Measurements from ENCODE around the gene CPA2. TPM values are rescaled to one million over a fixed set of nuclear protein-coding genes. Genes with fewer than 3 reads are reported as not detected.
"Not testable (repeated sequence)": the region's sequence is repeated elsewhere in the genome, so short reads cannot be mapped to it uniquely, and the experiment has no call there.

Gene CPA2
- total RNA-seq, result not detected

DNA sequence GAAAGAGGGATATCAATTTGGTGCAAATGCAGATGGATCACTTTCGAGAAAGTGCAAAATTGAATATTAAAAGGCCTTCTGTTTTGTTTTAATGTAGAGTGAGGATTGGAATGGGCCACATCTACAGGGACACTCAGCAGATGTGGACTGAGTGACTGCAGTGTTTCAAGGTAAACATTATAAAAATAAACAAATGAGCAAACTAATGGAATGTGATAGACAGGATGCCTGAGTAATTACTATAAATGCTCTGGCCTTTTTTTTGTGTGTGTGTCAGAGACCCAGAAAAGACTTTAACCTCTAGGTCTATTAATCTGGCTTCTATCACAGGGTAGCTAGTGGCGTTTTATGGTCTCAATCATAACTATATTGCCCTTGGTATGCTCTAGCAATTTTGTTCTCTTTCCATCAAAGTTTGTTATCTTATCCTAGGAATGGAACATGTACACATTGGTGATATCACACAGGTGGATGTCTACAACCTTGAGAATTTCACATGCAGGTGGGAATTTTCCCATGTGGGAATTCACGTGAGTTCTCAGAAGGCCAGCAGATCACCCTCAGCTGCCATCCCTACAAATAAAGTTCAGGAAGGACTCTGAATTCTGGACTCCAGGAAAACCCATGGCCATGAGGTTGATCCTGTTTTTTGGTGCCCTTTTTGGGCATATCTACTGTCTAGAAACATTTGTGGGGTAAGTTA lies at the start of gene CPA2:
Gene CPA2 (plus strand): TSS at position 606 of the 703 bp plus-strand sequence. CDS start 19 bp downstream, at position 625.
- CTCF ChIA-PET, result no interaction called here
- DNase-seq, result no peak
- POLR2A ChIA-PET, result no interaction called here
- Mint-ChIP-seq H3K27me3 (no peaks in the 10 kb centered on the region), H3K27ac (no peak within 1 kb of the TSS), H3K4me1 (no peaks in the 10 kb centered on the region), H3K4me3 (no peak within 1 kb of the TSS), H3K36me3 (ENCODE audit: low read depth) (no peaks in the 10 kb centered on the region), H3K9me3 (peaks cover 6% of the 10 kb centered on the region)

DNA sequence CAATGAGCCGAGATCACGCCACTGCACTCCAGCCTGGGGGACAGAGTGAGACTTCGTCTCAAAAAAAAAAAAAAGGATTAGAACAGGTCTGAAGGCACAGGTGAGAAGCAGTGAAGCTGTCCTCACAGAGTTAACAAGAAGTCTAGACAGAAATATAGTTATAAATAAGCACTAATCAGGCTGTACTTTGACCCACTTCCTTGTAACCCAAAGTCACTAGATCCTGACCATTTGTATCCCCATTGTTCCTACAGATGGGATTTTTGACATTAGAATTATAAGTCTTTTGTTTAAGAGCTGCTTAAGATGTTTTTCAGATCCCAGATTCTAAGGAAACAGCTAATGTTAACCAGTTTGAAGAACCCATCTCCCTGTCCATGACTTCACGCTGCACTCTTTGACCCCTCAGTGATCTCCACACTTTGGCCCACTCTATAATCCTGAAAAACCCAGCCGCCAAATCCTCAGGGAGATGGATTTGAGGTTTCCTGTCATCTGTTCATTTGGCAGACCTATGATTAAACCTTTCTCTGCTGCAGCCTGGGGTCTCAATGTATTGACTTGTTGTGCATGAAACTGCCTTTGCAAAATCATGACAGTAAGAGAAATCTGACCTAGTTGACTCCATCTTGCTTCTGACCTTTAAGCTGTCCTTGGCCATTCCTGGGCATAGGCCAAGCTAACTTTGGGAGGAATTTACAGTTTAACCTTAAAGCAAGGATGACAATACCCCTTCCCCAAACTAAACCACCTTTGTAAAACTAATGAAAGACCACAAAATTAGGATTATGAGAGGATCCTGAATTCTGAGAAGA lies 47.6 kb upstream of the CPA2 start:
- no peaks in the 10 kb centered on the region for H3K36me3 Mint-ChIP-seq (ENCODE audit: low read depth)
- CTCF ChIA-PET, result interaction anchor here (0.6 kb wide), 1 partner anchor 529 kb away, joined by 3 read pairs; no protein-coding TSS in a partner anchor
- POLR2A ChIA-PET, result interaction anchor here (0.5 kb wide), 1 partner anchor 14 kb away, joined by 3 read pairs; the partner anchor contains the start of gene TMEM209

DNA sequence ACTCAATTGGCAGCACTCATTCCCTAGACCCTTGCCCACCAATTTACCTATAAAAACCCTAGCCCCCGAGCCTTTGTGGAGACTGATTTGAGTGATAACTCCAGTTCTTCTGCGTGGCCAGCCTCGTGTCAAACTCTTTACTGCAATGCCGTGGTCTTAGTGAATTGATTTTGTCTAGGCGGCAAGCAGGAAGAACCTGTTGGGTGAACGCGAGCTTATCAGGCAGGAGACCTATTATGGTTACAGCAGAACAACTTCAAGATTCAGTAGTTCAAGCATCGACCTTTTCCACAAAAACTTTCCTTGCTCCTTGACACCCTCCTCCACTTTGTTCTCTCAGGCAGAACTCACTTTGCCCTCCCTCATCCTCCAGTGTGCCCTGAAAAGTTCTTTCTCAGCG lies 46.8 kb upstream of the CPA2 start:
- no peak overlapping the region for H3K27ac Mint-ChIP-seq
- no peaks in the 10 kb centered on the region for H3K27me3 Mint-ChIP-seq
- no peak for DNase-seq
- CTCF ChIA-PET, result no interaction called here
- POLR2A ChIA-PET, result no interaction called here
- no peak overlapping the region for H3K4me3 Mint-ChIP-seq
- H3K36me3 Mint-ChIP-seq (ENCODE audit: low read depth), result no peaks in the 10 kb centered on the region
- no peaks in the 10 kb centered on the region for H3K9me3 Mint-ChIP-seq
- H3K4me1 Mint-ChIP-seq, result peaks cover 7% of the 10 kb centered on the region

More for the DNA sequence above, 47.6 kb upstream of the CPA2 start:
- Mint-ChIP-seq H3K4me3 (no peak overlapping the region), H3K4me1 (peaks cover 5% of the 10 kb centered on the region), H3K9me3 (no peaks in the 10 kb centered on the region), H3K27ac (no peak overlapping the region), H3K27me3 (no peaks in the 10 kb centered on the region)
- no peak for DNase-seq

DNA sequence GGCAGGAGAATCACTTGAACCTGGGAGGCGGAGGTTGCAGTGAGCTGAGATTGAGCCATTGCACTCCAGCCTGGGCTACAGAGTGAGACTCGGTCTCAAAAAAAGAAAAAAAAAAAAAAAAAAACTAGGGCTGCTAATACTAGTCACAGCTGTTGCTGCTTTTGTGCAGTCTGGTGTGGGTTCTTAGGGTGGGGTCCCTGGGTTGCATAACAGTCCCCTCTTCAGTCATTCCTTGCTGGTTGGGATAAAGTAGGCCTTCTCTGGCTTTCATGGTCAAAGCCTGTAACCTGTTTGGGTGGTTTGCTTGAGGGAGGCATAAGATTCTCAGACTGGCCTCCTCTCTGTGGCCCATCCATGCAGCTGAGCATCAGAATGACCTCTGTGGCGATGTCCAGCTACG lies 44.9 kb upstream of the CPA2 start:
- POLR2A ChIA-PET, result no interaction called here
- Mint-ChIP-seq H3K36me3 (ENCODE audit: low read depth) (no peaks in the 10 kb centered on the region), H3K27me3 (no peaks in the 10 kb centered on the region), H3K4me3 (no peak overlapping the region), H3K9me3 (no peaks in the 10 kb centered on the region), H3K4me1 (peaks cover 7% of the 10 kb centered on the region), H3K27ac (no peak overlapping the region)
- CTCF ChIA-PET, result interaction anchor here (0.6 kb wide), 1 partner anchor 71 kb away, joined by 4 read pairs; no protein-coding TSS in a partner anchor
- no peak for DNase-seq

DNA sequence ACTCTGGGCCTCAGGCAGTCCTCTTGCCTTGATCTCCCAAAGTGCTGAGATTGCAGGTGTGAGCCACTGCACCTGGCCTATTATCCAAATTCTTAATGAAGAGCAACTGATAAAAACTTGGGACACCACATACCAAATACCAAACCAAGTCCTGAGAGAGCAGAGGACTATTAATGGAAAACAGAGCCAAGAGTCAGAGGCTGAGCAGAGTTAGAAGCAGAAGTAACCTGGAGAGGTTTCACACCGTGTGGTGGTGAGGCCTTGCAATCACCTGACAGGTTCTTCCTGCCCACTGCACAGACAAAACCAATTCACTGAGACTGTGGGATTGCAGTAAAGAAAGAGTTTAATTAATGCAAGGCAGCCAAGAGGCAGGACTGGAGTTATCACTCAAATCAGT lies 43.0 kb upstream of the CPA2 start:
- peaks cover 7% of the 10 kb centered on the region for H3K4me1 Mint-ChIP-seq
- POLR2A ChIA-PET, result no interaction called here
- H3K36me3 Mint-ChIP-seq (ENCODE audit: low read depth), result no peaks in the 10 kb centered on the region
- CTCF ChIA-PET, result interaction anchor here (0.6 kb wide), 1 partner anchor 51 kb away, joined by 3 read pairs; no protein-coding TSS in a partner anchor
- no peak for DNase-seq
- H3K27ac Mint-ChIP-seq, result no peak overlapping the region
- H3K27me3 Mint-ChIP-seq, result no peaks in the 10 kb centered on the region
- H3K4me3 Mint-ChIP-seq, result no peak overlapping the region
- no peaks in the 10 kb centered on the region for H3K9me3 Mint-ChIP-seq

DNA sequence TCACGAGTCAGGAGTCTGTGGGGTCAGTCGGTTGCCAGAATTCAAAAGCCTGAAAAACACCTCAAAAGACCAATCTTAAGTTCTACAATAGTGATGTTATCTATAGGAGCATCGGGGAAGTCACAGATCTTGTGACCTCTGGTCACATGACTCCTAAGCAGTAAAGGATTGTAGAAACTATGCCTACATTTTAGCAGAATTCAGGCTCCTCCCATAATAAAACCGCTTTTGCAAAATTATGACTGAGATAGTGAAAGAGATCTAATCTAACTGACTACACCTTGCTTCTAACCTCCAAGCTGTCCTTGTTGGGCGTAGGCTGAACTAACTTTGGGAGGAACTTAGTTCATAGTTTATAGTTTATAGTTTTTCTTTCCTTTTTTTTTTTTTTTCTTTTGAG lies 42.5 kb upstream of the CPA2 start:
- no peaks in the 10 kb centered on the region for H3K27me3 Mint-ChIP-seq
- no peak overlapping the region for H3K27ac Mint-ChIP-seq
- POLR2A ChIA-PET, result no interaction called here
- H3K36me3 Mint-ChIP-seq (ENCODE audit: low read depth), result no peaks in the 10 kb centered on the region
- CTCF ChIA-PET, result no interaction called here
- no peak for DNase-seq
- H3K4me3 Mint-ChIP-seq, result no peak overlapping the region
- no peaks in the 10 kb centered on the region for H3K9me3 Mint-ChIP-seq
- H3K4me1 Mint-ChIP-seq, result peaks cover 7% of the 10 kb centered on the region

DNA sequence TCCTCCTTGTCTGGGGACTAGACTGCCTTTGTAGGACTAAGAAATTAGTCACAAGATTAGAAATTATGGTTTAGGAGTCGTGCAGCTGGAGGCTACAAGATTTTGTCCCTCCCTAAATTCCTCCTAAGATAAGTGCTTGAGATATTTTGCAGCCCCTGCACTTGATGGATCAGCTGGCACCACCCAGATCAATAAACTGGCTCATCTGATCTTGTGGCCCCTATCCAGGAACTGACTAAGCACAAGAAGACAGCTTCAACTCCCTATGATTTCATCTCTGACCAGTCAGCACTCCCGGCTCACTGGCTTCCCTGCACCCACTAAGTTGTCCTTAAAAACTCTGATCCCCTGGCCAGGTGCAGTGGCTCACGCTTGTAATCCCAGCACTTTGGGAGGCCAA lies 41.7 kb upstream of the CPA2 start:
- H3K27ac Mint-ChIP-seq, POLR2A ChIA-PET: not testable (repeated sequence)

DNA sequence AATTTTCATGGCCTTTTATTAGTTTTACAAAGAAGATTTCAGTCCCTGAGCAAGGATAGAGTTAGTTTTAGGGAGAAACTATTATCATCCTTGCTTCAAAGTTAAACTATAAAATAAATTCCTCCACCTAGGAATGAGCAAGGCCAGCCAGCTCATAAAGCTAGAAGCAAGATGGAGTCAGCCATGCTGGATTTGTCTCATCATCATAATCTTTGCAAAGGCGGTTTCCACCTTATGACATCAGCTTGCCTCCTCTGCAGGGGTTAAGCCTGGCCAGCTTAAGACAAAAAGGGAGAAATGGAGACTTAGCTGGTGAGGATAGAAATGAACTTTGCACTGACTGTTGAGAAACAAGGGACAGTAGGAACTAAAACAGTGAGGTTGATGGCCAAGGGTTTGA lies 40.3 kb upstream of the CPA2 start:
- H3K4me1 Mint-ChIP-seq, result peaks cover 7% of the 10 kb centered on the region
- H3K27ac Mint-ChIP-seq, result no peak overlapping the region
- CTCF ChIA-PET, result interaction anchor here (0.8 kb wide), 1 partner anchor 30 kb away, joined by 3 read pairs; no protein-coding TSS in a partner anchor
- no peak for DNase-seq
- no peaks in the 10 kb centered on the region for H3K27me3 Mint-ChIP-seq
- POLR2A ChIA-PET, result no interaction called here
- no peak overlapping the region for H3K4me3 Mint-ChIP-seq
- H3K36me3 Mint-ChIP-seq (ENCODE audit: low read depth), result no peaks in the 10 kb centered on the region
- no peaks in the 10 kb centered on the region for H3K9me3 Mint-ChIP-seq

More for the DNA sequence above, 41.7 kb upstream of the CPA2 start:
- H3K4me3 Mint-ChIP-seq; CTCF ChIA-PET; H3K9me3 Mint-ChIP-seq; H3K4me1 Mint-ChIP-seq; H3K36me3 Mint-ChIP-seq (ENCODE audit: low read depth); DNase-seq; H3K27me3 Mint-ChIP-seq: not testable (repeated sequence)

DNA sequence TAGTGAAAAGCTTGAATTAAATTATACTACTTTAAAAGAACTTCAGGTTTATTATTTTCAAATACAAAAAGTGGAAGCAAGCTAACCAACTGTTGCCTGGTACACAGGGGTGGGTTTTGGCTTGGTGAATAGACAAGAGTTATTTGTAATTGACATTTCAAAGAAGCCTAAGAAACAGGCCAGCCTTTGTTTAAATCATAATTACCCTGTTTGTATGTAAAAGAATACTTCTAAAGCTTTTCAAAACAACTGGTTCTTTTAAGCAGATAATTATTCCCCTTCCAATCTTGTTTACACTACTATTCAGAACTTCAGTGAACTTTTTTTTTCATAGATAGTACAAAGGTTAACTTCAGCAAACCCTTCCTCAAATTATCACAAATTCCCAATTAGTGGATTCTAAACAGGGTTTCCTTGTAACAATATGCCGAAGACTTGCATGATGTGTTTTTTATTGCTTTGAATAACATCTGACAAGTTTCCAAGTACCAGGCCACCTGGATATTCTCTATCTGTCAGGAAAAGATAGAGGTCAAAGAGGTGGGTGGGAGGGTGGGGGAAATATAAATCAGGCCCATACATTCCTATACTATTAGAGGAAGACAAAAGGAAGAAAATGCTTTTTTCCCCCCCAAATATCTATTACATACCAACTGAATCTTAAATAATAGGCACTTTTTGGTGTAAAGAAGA lies 38.6 kb upstream of the CPA2 start:
- ChIA-PET POLR2A (no interaction called here), CTCF (interaction anchor here (1.1 kb wide), 2 partner anchors 8 to 36 kb away, joined by 3 to 4 read pairs; no protein-coding TSS in a partner anchor)
- Mint-ChIP-seq H3K9me3 (no peaks in the 10 kb centered on the region), H3K27ac (no peak overlapping the region), H3K27me3 (no peaks in the 10 kb centered on the region), H3K4me1 (peaks cover 7% of the 10 kb centered on the region), H3K4me3 (no peak overlapping the region), H3K36me3 (ENCODE audit: low read depth) (no peaks in the 10 kb centered on the region)
- no peak for DNase-seq

DNA sequence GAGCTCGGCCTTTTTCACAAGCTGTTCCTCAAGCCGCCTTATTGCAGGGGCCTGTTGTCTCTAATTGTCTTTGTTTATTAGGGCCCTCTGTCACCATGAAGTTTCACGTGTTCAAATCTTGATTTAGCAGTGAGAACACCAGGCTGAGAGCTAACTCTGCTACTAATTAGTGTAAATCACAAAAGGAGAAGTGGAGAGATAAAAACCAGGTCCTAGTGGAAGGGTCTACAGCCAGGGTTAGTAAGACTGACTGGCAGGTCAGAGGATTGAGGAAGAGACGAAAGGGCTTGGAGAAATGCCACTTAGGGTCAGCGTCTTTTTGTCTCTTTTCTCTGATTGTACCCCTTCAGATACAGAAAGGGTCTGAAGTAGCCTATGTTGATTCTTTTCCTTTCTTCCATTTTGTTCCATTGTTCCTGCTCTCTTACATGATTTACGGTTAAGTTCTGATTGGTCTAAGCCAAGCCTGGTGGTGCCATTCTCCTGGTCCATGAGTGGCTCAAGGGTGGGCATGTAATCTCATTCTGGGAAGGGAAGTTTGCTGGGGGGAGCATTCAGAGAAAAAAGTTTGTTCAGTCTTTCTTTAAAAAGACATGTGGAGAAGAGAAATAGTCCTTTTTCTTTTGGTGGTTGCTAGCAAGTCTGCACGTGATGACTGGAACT lies 37.7 kb upstream of the CPA2 start:
- Mint-ChIP-seq H3K9me3 (no peaks in the 10 kb centered on the region), H3K27ac (no peak overlapping the region), H3K4me1 (peaks cover 3% of the 10 kb centered on the region), H3K4me3 (no peak overlapping the region), H3K27me3 (no peaks in the 10 kb centered on the region), H3K36me3 (ENCODE audit: low read depth) (no peaks in the 10 kb centered on the region)
- CTCF ChIA-PET, result interaction anchor here (1.1 kb wide), 2 partner anchors 8 to 37 kb away, joined by 3 to 4 read pairs; no protein-coding TSS in a partner anchor
- DNase-seq, result no peak
- POLR2A ChIA-PET, result no interaction called here

DNA sequence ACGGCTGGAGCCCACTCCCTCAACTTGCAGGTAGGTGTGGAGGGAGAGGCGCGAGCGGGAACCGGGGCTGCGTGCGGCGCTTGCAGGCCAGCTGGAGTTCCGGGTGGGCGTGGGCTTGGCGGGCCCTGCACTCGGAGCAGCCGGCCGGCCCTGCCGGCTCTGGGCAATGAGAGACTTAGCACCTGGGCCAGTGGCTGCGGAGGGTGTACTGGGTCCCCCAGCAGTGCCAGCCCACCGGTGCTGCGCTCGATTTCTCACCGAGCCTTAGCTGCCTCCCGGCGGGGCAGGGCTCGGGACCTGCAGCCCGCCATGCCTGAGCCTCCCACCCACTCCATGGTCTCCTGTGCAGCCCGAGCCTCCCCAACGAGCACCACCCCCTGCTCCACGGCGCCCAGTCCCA lies 36.7 kb upstream of the CPA2 start:
- POLR2A ChIA-PET; H3K9me3 Mint-ChIP-seq; DNase-seq; H3K27ac Mint-ChIP-seq; H3K27me3 Mint-ChIP-seq; H3K36me3 Mint-ChIP-seq (ENCODE audit: low read depth); CTCF ChIA-PET; H3K4me3 Mint-ChIP-seq; H3K4me1 Mint-ChIP-seq: not testable (repeated sequence)

DNA sequence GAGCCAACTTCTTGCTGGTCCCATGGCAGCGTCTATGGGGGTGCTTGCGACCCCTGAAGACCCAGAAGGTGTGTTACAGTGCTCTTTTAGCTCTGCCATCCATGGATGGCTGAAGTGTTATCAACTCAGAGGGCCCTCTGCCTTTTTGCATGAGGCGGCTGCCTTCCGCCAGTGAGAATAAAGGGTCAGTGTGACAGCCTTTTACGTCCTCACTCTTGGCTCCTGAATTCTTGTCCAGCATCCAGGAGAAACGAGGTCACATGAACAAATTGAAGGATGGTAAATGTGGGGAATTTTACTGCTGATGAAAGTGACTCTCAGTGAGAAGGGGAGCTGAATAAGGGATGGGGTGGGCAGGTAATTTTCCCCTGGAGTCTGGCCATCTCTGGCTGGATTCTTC lies 34.9 kb upstream of the CPA2 start:
- CTCF ChIA-PET, result no interaction called here
- H3K36me3 Mint-ChIP-seq (ENCODE audit: low read depth), result no peaks in the 10 kb centered on the region
- POLR2A ChIA-PET, result no interaction called here
- no peak overlapping the region for H3K27ac Mint-ChIP-seq
- DNase-seq, result no peak
- peaks cover 3% of the 10 kb centered on the region for H3K27me3 Mint-ChIP-seq
- H3K4me1 Mint-ChIP-seq, result no peaks in the 10 kb centered on the region
- H3K4me3 Mint-ChIP-seq, result no peak overlapping the region
- H3K9me3 Mint-ChIP-seq, result no peaks in the 10 kb centered on the region

DNA sequence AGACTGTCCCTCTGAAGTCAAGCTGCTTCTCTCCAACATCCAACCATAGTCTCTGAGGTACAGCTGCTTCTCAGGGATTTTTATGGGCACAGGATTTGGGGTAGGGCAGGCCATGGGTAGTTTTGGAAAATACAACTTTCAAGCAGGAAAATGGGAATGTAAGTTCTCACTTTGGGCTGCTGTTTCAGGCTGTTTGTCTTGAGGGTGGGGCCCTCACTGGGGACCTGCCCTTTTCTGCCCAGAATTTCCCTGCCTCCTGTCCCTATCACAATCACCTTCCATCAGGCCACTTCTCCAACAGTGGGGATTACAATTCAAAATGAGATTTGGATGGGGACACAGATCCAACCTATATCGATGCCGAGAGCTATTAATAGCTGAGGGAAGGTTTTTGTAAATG lies 34.5 kb upstream of the CPA2 start:
- CTCF ChIA-PET, result no interaction called here
- H3K4me1 Mint-ChIP-seq, result no peaks in the 10 kb centered on the region
- no peak overlapping the region for H3K27ac Mint-ChIP-seq
- POLR2A ChIA-PET, result no interaction called here
- H3K27me3 Mint-ChIP-seq, result peaks cover 4% of the 10 kb centered on the region
- H3K36me3 Mint-ChIP-seq (ENCODE audit: low read depth), result no peaks in the 10 kb centered on the region
- H3K4me3 Mint-ChIP-seq, result no peak overlapping the region
- no peaks in the 10 kb centered on the region for H3K9me3 Mint-ChIP-seq
- no peak for DNase-seq
